K562 (cell line): Measurements from ENCODE around the gene RHOC. TPM values are rescaled to one million over a fixed set of nuclear protein-coding genes. Genes with fewer than 3 reads are reported as not detected.

Experiments
- ATF1 ChIP-seq, 2 experiments: fragments of 450-650 bp in 1 of 2; IDR thresholded peaks; 2 replicates each; pipeline ENCODE4 v1.6.1; 2016; ENCODE audit warnings: missing compliant biosample characterization in 1 of 2, missing genetic modification characterization in 1 of 2
- CC2D1A ChIP-seq: fragments of 450-650 bp; IDR thresholded peaks from 2 replicates; pipeline ENCODE4 v1.6.1; 2017; ENCODE audit warnings: mild to moderate bottlenecking
- HIVEP1 ChIP-seq: fragments of 250-450 bp; sonication (Bioruptor Pico); IDR thresholded peaks from 2 replicates; pipeline ENCODE4 v1.4.0; 2020; ENCODE audit warnings: mild to moderate bottlenecking
- KAT7 ChIP-seq: sonication (generic); formaldehyde crosslinking; IDR thresholded peaks from 2 replicates; pipeline ENCODE4 v1.8.0; 2022; ENCODE audit warnings: missing genetic modification reagents, mild to moderate bottlenecking, borderline replicate concordance
- L3MBTL2 ChIP-seq: fragments of 450-650 bp; IDR thresholded peaks from 2 replicates; pipeline ENCODE4 v1.6.1; 2016; ENCODE audit warnings: mild to moderate bottlenecking, moderate library complexity
- NFE2 ChIP-seq: IDR thresholded peaks from 2 replicates; pipeline ENCODE4 v1.6.1; 2014; ENCODE audit warnings: antibody characterized with exemption, low read depth
- SIN3A ChIP-seq, 2 experiments: fragments of 150-350 bp in 1 of 2; IDR thresholded peaks; 2 replicates each; pipeline ENCODE4 v1.6.1; 2011 to 2016; ENCODE audit warnings: borderline replicate concordance in 2 of 2, low read depth in 2 of 2, low read length in 2 of 2, mild to moderate bottlenecking in 2 of 2, moderate library complexity in 2 of 2; ENCODE audit not compliant: control insufficient read depth in 1 of 2
- SOX6 ChIP-seq: fragments of 450-650 bp; IDR thresholded peaks from 2 replicates; pipeline ENCODE4 v1.6.1; 2014; ENCODE audit warnings: mild to moderate bottlenecking
- THRAP3 ChIP-seq: fragments of 450-650 bp; IDR thresholded peaks from 2 replicates; pipeline ENCODE4 v1.6.1; 2016; ENCODE audit warnings: mild to moderate bottlenecking, inconsistent platforms, borderline replicate concordance
- polyA plus RNA-seq, 8 experiments: library from polyadenylated mRNA; depleted of rRNA in 4 of 8; stranded (reverse) in 5 of 8; unstranded in 3 of 8; fragments of >200 nt; fragmentation: Nextera tagmentation in 2 of 8; fragmentation: Illumina TruSeq in 1 of 8; extraction: Ambion mirVana in 2 of 8; extraction: Trizol in 1 of 8; gene quantifications; 2 replicates each; pipeline versions ENCODE4 v1.2.1 to v1.2.3, GENCODE V29; 2011 to 2014; ENCODE audit warnings: inconsistent platforms in 1 of 8, missing spikeins in 1 of 8
- total RNA-seq, 7 experiments: library from RNA; depleted of rRNA in 6 of 7; stranded (reverse); fragments of >200 nt in 6 of 7; fragmentation: Illumina TruSeq in 2 of 7; extraction: Trizol in 2 of 7; gene quantifications; 2 replicates each; pipeline versions ENCODE4 v1.2.1 to v1.2.3, GENCODE V29; 2011 to 2021; ENCODE audit warnings: low replicate concordance in 1 of 7
- TF ChIP-seq, protein P1 (sequence below), 2 experiments: fragments of 450-650 bp in 1 of 2; sonication (generic) in 1 of 2; formaldehyde crosslinking in 1 of 2; IDR thresholded peaks; 2 replicates each; pipeline versions ENCODE4 v1.7.1 to v1.9.0; 2016 to 2022; ENCODE audit warnings: inconsistent platforms in 1 of 2, mild to moderate bottlenecking in 1 of 2, missing genetic modification reagents in 1 of 2

Gene RHOC
- total and polyA plus RNA-seq, 9 of the 15 experiments (the other 6 are each of a cell fraction or from before 2014, with no cell fraction given) = 35.2 to 364 (median 204) TPM

DNA sequence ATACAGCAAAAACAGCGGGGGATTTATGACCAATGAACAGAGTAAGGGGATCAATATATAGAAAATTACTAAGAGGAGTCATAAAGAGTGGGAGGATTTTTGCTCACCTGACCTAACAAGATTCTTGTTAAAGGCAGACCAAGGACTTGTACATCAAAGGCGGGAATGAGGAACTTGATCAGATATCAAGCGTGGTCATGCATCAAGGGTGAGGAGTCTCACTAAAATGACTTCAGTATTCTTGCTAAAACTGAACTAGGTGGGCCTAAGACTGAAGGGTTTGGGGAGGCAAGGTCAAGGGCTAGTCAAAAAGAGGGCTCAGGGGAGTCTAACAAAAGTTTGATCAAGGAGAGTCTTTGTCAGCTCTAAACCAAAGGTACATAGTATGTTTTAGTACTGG lies 30.4 kb downstream of the RHOC start (continued):
- TF ChIP-seq, protein P1, sequence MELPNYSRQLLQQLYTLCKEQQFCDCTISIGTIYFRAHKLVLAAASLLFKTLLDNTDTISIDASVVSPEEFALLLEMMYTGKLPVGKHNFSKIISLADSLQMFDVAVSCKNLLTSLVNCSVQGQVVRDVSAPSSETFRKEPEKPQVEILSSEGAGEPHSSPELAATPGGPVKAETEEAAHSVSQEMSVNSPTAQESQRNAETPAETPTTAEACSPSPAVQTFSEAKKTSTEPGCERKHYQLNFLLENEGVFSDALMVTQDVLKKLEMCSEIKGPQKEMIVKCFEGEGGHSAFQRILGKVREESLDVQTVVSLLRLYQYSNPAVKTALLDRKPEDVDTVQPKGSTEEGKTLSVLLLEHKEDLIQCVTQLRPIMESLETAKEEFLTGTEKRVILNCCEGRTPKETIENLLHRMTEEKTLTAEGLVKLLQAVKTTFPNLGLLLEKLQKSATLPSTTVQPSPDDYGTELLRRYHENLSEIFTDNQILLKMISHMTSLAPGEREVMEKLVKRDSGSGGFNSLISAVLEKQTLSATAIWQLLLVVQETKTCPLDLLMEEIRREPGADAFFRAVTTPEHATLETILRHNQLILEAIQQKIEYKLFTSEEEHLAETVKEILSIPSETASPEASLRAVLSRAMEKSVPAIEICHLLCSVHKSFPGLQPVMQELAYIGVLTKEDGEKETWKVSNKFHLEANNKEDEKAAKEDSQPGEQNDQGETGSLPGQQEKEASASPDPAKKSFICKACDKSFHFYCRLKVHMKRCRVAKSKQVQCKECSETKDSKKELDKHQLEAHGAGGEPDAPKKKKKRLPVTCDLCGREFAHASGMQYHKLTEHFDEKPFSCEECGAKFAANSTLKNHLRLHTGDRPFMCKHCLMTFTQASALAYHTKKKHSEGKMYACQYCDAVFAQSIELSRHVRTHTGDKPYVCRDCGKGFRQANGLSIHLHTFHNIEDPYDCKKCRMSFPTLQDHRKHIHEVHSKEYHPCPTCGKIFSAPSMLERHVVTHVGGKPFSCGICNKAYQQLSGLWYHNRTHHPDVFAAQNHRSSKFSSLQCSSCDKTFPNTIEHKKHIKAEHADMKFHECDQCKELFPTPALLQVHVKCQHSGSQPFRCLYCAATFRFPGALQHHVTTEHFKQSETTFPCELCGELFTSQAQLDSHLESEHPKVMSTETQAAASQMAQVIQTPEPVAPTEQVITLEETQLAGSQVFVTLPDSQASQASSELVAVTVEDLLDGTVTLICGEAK (IDR thresholded peaks at IDR 0.05) = no peak
- TF ChIP-seq, protein P1 (CRISPR knock-in tag; IDR thresholded peaks at IDR 0.05) = no peak
- TF ChIP-seq HIVEP1 (CRISPR knock-in tag) = no peak
- TF ChIP-seq SOX6 = 0 out of 2 replicates have a peak, but pooled peaks have one; percentile 18
- 0 out of 2 replicates have a peak, but pooled peaks have one; percentile 22 for TF ChIP-seq KAT7
- TF ChIP-seq CC2D1A = no peak
- TF ChIP-seq SIN3A (IDR thresholded peaks at IDR 0.05; ENCODE audit: borderline replicate concordance in 2 of 2, control insufficient read depth in 1 of 2, low read depth in 2 of 2, low read length in 2 of 2) = no peak
- TF ChIP-seq THRAP3 = no peak
- 0 out of 2 replicates have a peak, but pooled peaks have one; percentile 1 for TF ChIP-seq NFE2
- peak; percentile 53; the same call in 1 of the 2 replicates for TF ChIP-seq L3MBTL2
- no peak for TF ChIP-seq ATF1 (CRISPR knock-in tag; IDR thresholded peaks at IDR 0.05)
- TF ChIP-seq ATF1 (tag; IDR thresholded peaks at IDR 0.05) = no peak
- TF ChIP-seq, all 486 proteins: peak for 16
